Measurements from ENCODE around the gene CRY2.

- TF ChIP-seq POLR2A (IDR thresholded peaks at IDR 0.05) (no peak), CTCF (IDR thresholded peaks at IDR 0.05) (no peak)
Measured at GRCh38 chr11:45913514-45913913, 66.2 kb downstream of the CRY2 start.
